Measurements from ENCODE around the gene ZBTB16.

The ZBTB16 gene

DNA sequence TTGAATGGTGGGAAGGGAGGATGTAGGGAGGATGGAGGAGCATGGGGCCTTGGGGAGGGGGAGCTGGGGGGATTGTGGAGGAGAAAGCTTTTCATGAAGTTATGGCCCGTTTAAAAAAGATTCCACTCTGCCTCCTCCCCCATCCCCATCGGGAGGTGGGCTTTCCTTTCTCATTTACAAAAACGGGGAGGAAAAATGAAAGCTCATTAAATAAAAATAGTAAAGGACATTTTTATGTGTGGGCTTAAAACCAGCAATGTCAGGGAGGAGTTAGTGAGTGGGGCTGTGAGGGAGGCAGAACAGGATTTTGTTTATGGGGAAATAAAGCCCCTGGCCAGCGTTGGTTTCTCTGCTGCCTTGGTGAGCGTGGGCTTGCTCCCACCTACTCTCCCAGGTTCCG, 83.2 kb downstream of the ZBTB16 start:
- CTCF ChIA-PET: interaction anchor here (0.6 kb wide), 1 partner anchor 247 kb away, joined by 5 read pairs; no protein-coding TSS in a partner anchor
- TF ChIP-seq HDGF (IDR thresholded peaks at IDR 0.05; ENCODE audit: borderline replicate concordance) (no peak), TARDBP (IDR thresholded peaks at IDR 0.05) (no peak), FOXM1 (IDR thresholded peaks at IDR 0.05; ENCODE audit: borderline replicate concordance) (no peak), ZNF384 (IDR thresholded peaks at IDR 0.05) (no peak), NFRKB (IDR thresholded peaks at IDR 0.05) (no peak), ARNT (IDR thresholded peaks at IDR 0.05) (no peak), FOXA1 (IDR thresholded peaks at IDR 0.05) (no peak), LEF1 (IDR thresholded peaks at IDR 0.05; ENCODE audit: borderline replicate concordance) (no peak)
- TF ChIP-seq, protein P1, sequence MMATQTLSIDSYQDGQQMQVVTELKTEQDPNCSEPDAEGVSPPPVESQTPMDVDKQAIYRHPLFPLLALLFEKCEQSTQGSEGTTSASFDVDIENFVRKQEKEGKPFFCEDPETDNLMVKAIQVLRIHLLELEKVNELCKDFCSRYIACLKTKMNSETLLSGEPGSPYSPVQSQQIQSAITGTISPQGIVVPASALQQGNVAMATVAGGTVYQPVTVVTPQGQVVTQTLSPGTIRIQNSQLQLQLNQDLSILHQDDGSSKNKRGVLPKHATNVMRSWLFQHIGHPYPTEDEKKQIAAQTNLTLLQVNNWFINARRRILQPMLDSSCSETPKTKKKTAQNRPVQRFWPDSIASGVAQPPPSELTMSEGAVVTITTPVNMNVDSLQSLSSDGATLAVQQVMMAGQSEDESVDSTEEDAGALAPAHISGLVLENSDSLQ (IDR thresholded peaks at IDR 0.05): no peak
- DNase-seq (ENCODE audit: extremely low spot score): no peak
- POLR2A ChIA-PET: interaction anchor here (1.2 kb wide), 1 partner anchor 58 kb away, joined by 3 read pairs; no protein-coding TSS in a partner anchor

DNA sequence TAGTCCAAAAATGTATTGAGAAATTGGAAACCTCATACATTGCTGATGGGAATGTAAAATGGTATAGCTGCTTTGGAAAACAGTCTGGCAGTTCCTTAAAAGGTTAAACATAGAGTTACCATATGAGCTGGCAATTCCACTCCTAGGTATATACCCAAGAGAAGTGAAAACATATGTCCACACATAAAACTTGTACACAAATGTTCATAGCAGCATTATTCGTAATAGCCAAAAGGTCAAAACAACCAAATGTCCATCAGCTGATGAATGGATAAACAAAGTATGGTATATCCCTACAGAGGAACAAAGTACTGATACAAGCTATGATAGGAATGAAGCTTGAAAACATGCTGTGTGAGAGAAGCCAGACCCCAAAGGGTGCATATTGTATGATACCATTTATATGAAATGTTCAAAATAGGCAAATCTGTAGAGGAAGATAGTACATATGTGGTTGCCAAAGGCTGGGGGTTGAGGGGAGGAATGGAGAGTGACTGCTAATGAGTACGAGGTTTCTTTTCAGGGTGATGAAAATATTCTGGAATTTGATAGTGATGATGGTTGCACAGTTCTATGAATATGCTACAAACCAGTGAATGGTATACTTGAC, 85.8 kb downstream of the ZBTB16 start:
- TF ChIP-seq ZNF384 (IDR thresholded peaks at IDR 0.05): no peak
- TF ChIP-seq NFRKB (IDR thresholded peaks at IDR 0.05): no peak
- no peak for TF ChIP-seq SP1 (IDR thresholded peaks at IDR 0.05)
- TF ChIP-seq L3MBTL2 (conservative IDR thresholded peaks at IDR 0.05): no peak
- TF ChIP-seq, protein P1 (IDR thresholded peaks at IDR 0.05): no peak
- no peak for TF ChIP-seq LEF1 (IDR thresholded peaks at IDR 0.05; ENCODE audit: borderline replicate concordance)
- TF ChIP-seq BHLHE40 (IDR thresholded peaks at IDR 0.05; ENCODE audit: borderline replicate concordance): no peak
- no peak for TF ChIP-seq HDGF (IDR thresholded peaks at IDR 0.05; ENCODE audit: borderline replicate concordance)
- no peak for TF ChIP-seq FOXK2 (IDR thresholded peaks at IDR 0.05)
- TF ChIP-seq FOXA1 (IDR thresholded peaks at IDR 0.05): no peak
- POLR2A ChIA-PET: no interaction called here
- DNase-seq (ENCODE audit: extremely low spot score): no peak
- CTCF ChIA-PET: no interaction called here

DNA sequence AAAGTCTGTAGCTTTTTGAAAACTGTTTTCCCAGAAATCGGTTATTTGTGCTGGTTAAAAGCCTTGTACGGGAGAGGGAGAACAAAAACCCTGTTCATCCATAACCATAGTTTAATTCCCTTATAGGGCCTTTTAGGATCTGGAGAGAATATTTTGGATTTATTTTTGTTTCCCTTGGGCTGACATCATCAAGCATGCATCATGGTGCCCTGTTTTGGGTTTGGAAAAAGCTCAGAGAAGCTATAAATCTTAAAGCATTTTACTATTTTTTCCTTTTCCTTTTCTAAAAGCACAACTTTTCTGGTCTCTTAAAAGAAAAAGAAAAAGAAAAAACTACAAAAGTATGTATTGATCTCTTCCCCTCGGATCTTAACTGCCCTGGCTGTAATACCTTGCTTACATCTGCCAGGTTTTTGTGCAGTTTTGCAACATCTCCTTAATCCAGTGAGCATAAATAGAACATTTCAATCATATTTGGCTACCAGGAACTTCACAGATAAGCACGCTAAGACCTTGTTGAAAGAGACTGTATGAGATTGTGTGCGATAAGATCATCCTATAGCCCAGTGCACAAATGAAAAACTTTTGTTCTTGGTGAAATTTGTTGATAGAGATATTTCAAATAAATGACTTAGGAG, 88.0 kb downstream of the ZBTB16 start:
- POLR2A ChIA-PET: no interaction called here
- CTCF ChIA-PET: no interaction called here

DNA sequence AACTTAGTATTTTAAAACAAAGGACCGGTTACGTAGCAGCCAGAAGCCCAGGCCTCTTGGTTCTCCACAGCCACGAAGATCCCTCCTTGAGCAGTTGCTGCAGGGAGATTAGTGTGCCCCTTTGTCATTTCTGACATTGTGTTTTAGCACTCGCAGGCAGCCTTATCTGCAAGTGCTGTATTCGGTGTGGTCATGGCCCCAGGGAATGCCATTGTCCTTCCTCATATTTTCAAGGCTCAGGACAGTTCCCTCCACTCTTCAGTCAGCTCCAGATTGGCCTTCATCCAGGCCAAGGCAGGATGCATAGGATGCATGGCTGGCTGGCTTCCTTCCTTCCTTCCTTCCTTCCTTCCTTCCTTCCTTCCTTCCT, 88.5 kb downstream of the ZBTB16 start:
- CTCF ChIA-PET: interaction anchor here (0.7 kb wide), 1 partner anchor 32 kb away, joined by 4 read pairs; no protein-coding TSS in a partner anchor
- TF ChIP-seq L3MBTL2 (conservative IDR thresholded peaks at IDR 0.05) (no peak), NFRKB (IDR thresholded peaks at IDR 0.05) (no peak), FOXA1 (IDR thresholded peaks at IDR 0.05) (no peak), FOXK2 (IDR thresholded peaks at IDR 0.05) (no peak), TARDBP (IDR thresholded peaks at IDR 0.05) (no peak), ELF4 (IDR thresholded peaks at IDR 0.05) (no peak), HDGF (IDR thresholded peaks at IDR 0.05; ENCODE audit: borderline replicate concordance) (no peak), ARNT (IDR thresholded peaks at IDR 0.05) (no peak), BHLHE40 (IDR thresholded peaks at IDR 0.05; ENCODE audit: borderline replicate concordance) (no peak), FOXM1 (IDR thresholded peaks at IDR 0.05; ENCODE audit: borderline replicate concordance) (no peak)
- TF ChIP-seq, protein P1 (IDR thresholded peaks at IDR 0.05): no peak
- DNase-seq (ENCODE audit: extremely low spot score): no peak
- POLR2A ChIA-PET: no interaction called here

More for the DNA sequence above, 88.0 kb downstream of the ZBTB16 start:
- no peak for DNase-seq (ENCODE audit: extremely low spot score)
- TF ChIP-seq TARDBP (IDR thresholded peaks at IDR 0.05): no peak

DNA sequence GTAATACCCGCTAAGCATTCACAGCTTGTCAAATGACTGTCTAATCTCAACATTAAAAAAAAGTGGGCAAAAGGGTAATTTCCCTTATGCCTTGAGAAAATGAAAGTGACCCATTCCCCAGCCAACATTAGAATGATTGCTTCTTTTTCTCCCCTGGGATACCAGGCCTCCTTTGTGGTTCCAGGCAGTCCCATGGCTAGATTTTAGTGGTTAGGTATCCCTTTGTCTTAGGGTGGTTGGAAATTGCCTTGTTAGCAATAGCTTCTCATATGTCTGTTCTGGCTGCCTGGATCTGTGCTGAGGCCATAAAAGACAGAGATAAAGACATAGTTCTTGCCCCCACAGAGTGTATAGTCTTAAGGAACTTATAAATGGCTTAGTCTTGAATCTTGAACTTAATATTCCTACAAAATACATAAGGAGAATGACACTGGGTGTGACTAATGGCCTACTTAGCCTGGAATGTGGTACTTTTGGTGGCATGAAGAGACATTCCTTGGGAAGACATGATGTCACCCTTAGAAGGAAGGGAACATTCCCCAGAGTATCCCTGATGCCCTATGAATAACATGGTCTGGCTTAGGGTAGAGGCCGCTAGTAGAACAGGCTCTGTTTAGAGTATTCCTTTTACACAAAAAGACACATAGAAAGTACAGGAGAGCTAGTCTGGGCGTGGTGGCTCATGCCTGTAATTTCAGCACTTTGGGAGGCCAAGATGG, 90.3 kb downstream of the ZBTB16 start:
- CTCF ChIA-PET: no interaction called here
- POLR2A ChIA-PET: interaction anchor here (1.4 kb wide), 1 partner anchor 10 kb away, joined by 3 read pairs; no protein-coding TSS in a partner anchor
- no peak for DNase-seq (ENCODE audit: extremely low spot score)
- no peak for TF ChIP-seq NFRKB (IDR thresholded peaks at IDR 0.05)
- TF ChIP-seq FOXK2 (IDR thresholded peaks at IDR 0.05): no peak
- no peak for TF ChIP-seq SUZ12 (IDR thresholded peaks at IDR 0.05)
- TF ChIP-seq ARNT (IDR thresholded peaks at IDR 0.05): no peak
- no peak for TF ChIP-seq FOXM1 (IDR thresholded peaks at IDR 0.05; ENCODE audit: borderline replicate concordance)
- TF ChIP-seq, protein P1 (IDR thresholded peaks at IDR 0.05): no peak
- TF ChIP-seq BHLHE40 (IDR thresholded peaks at IDR 0.05; ENCODE audit: borderline replicate concordance): no peak
- no peak for TF ChIP-seq CTBP1 (IDR thresholded peaks at IDR 0.05; ENCODE audit: borderline replicate concordance)
- no peak for TF ChIP-seq ZNF384 (IDR thresholded peaks at IDR 0.05)
- TF ChIP-seq LEF1 (IDR thresholded peaks at IDR 0.05; ENCODE audit: borderline replicate concordance): no peak
- TF ChIP-seq FOXA1 (IDR thresholded peaks at IDR 0.05): no peak
- no peak for TF ChIP-seq SP1 (IDR thresholded peaks at IDR 0.05)
- TF ChIP-seq L3MBTL2 (conservative IDR thresholded peaks at IDR 0.05): no peak
- TF ChIP-seq TARDBP (IDR thresholded peaks at IDR 0.05): no peak
- TF ChIP-seq ELF4 (IDR thresholded peaks at IDR 0.05): no peak

Measured in HEK293T (cell line).